HT1080 (cell line): ENCODE measurements around the gene PYGM. TPM values are rescaled to one million over a fixed set of nuclear protein-coding genes. Genes with fewer than 3 reads are reported as not detected.

ENCODE experiments used
- DNase-seq: peaks from one replicate; pipeline ENCODE4 v3.0.0-alpha.2; 2015; ENCODE audit warnings: low read depth
- total RNA-seq: library from RNA; depleted of rRNA; stranded (reverse); fragments of >200 nt; shearing (Covaris generic); gene quantifications from 2 replicates; pipeline ENCODE4 v1.2.3, GENCODE V29; 2014

Gene PYGM
- total RNA-seq, 1 experiment from 2014 or later, result 0.02 TPM

DNA sequence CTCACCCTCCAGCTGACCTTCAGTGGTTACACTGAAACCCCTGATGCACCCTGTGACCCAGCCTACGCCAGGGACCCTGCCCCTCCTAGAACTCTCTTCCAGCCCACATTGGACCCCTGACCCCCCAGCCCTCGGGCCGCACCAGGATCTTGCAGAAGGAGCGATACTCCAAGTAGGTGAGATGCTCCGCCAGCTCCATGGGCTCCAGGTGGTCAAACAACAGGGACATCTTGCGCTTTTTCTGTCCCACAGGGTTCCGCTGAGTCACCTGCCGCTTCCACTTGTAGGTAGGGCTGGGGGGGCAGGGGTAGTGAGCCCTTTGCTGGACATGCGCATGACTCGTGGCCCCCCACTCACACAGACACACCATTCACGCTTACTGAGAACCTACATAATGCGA, 19.9 kb downstream of the PYGM start:
- no peak for DNase-seq

DNA sequence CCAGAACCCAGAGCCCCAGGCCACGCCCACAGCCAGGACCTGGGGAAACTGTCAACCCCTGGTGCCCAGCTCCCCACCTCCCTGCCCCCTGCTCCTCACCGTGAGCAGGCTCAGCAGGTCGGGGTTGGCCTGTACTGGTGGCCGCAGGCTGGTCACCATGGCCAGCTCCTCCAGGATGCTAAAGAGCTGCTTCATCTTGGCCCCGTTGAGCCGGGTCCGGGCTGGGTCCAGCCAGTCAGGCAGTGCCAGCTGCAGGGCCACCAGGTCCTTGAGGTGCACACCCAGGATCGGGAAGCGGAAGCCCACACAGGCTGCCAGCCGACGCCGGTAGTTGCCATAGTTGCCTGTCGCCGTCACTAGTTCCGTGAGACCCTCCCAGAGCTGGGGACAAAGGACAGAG, 23.1 kb downstream of the PYGM start:
- DNase-seq, result no peak

DNA sequence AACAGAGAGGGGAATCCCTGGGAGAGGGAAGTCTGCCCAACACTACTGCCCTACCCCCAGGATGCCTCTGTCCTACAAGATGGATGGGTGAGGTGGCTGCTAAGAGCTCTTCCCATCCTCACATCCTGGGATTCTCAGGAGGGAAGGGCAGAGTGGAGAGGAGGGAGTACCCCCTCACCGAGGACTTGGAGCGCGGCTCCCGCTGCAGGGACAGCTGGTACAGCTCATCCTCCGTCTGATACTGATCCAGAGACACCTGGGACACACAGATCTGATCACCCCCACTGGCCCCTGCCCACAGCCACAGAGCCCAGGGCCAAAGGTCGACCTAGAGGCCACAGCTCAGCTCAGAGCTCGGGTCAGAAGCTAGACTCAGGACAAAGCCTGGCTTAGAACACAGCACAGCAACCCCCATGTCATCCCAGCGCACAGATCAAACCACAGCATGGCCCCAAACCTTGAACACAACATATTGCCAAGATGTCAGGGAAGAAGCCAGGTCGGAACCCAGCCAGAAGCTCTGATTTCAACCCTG, 24.0 kb downstream of the PYGM start:
- DNase-seq, result no peak

DNA sequence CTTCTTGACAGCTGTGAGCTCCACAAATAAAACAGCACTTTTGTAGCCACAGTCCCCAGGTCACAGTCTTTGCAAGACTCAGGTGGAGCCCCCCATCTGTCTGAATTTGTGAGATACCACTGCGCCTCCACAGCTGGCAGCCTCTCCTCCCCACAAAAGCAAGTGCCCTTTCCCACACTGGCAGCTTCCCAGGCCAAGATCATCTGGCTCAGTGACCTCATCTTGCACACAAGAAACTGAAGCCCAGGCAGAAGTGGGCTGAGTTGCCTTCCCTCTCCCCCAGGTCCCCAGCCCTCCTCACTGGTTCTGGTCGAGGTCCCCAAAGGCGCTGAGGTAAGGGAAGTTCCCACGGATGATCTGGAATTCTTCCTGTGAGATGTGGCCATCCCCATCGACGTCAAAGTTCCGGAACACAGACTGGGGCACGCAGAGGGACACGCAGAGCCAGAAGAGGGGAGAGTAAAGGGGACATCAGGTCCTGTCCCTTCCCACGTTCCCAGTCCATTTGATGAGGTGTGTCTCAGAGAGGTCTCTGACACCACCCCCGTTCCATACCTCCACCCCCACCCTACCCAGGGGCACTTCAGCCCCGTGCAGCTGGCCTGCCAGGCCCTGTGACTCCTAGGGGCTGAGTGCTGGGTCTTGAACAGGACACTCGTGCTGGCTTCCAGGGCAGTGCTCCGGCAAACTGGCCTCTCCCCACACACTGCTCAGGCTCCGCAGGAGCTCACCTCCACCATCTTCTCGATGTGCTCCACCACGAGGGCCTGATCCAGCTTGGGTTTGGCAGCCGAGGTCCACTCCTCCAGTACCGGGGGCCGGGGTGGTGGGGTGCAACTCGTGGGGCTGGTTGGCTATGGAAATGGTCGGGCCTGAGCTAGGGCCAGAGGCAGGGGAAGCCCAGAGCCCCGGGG, 24.7 kb downstream of the PYGM start:
- DNase-seq, result no peak

DNA sequence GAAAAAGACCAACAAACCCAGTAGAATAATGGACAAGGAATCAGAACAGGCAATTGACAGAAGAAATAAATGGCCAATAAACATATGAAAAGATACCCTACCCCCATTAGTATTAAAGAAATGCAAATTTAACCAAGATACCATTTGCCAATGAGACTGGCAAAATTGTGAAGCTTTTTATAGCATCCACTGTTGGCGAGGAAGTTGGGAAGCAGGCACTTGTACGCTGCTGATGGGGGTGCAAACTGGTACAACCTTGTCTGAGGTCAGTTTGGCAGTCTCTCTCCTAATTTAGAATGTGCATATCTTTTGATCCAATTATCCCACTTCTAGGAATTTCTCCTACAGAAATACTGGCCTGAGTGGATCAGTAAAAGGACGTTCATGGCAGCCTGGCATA, 28.2 kb downstream of the PYGM start:
- DNase-seq, result no peak

DNA sequence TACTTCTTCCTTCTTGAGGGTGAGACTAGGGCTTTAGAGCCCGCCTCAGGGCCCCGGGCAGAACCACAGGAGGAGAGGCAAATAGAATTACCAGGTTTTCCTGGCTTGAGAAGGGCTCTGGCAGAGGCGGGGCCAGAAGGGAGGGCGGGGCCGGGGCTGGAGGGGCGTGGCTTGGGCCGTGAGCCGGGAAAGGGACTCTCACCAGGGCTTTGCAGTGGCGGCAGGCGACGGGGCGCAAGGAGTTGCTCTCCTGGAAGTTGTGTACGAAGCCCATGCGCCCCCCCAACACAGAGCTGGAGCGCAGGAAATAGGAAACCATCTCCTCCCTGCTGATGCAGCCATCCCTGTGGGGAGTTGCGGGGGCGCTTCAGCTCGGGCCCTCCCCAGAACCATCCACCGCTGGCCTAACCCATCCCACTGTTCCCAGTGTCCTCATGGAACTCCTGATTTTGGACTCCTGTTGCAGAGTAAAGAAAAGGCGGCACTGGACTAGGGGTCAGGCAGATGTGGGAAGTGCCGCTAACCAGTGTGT, 29.9 kb downstream of the PYGM start:
- no peak for DNase-seq

DNA sequence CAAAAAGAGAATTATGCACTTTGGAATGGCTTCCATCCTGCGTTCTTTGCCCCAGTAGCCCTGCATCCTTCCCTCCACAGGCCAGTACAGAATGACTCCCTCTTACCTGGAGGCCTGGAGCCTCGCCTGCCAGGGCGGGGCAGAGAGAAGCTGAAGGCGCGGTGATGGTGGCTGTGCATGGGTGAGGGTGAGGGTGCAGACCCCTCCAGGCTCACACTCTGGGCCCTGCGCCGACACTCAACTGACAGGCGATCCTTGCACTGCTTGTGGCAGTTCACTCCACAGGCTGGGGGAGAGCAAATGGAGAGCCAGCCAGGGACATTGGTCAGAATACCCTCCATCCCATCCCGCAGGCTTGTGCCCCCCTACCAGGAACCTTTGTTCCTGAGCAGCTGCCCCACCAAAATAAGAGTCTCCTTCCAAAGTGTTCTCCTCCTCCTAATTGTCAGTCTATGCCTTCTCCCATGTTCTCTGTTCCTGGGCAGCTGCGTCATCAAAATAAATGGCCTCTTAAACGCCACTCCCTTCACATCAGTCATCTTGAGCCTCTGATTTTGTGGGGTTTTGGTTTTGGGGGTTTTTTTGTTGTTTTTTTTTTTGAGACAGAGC, 30.9 kb downstream of the PYGM start:
- no peak for DNase-seq

DNA sequence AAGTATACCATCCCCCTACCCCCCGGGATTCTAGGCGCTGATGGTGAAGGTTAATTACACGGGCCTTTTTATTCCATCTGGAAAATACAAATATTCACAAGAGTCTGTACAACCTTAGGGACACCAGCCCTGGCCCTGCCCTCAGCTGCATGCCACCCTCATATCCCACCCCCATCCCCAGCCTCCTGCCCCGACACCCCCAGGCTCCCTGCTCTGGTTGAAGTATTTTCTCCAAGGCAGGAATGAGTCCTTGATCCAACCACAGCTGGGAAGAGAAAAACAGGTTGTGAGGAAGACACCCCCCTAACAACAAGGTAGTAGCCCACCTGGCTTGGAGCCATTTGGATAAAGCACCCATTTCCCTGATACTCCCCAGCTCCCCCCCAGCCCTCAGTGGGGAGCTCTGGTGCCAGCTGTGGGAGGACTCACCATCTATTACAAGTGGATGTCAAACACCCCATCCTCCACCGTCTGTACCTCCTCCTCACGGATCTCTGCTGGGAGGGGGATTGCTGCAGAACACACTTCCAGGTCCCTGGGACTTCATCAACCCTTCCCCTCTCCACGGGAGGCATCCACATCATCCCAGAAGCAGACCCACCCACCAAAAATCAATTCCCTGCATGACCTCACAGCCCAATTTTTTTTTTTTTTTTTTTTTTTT, 32.8 kb downstream of the PYGM start:
- DNase-seq, result no peak

DNA sequence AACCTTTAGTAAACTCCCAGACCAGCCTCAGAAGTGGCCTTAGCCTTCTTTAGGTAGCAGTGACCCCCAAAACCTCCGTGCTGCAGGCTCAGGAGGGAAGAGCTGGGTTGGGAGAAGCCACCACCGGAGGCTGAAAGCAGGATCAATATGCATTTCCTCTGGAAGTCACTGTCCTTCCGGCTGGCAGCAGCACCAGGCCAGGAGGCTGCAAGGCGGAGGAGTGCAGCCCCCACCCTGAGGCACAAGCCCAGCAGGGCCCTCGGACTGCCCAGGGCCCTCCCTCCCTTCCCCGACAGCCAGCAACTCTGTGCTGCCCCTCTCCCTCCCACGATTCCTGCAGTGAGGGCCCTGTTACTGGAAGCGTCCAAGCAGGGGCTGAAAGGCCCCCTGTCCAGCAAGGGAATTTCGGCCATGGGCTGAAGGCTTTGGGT, 33.5 kb downstream of the PYGM start:
- DNase-seq, result no peak

DNA sequence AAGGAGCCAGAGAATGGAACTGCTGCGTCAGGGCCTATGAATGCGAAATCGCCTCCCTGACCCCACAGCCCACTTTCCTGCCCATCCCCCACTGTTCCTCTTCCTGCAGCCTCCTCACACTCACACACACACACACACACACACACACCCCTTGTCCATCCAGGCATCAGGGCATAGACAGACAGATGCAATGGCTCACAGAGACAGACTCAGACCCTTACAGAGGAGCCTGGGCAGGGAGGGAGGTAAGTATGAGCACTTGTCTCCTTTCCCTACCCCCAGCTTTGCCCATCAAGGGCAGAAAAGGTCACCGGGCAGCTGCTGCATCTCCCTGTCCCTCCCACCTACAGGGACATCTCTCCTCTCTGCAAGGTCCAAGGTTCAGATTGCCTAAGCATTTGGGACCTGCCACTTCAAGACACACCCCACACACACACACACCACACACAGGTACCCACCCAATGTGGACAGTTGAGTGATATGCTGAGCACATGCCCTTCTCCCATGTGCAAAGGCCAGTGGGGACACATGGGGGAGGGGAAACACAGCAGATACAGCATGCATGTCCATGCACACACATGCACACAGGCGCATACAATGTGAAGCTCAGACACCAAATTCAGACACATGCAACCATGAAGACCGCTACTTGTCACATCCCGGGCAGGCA, 34.8 kb downstream of the PYGM start:
- DNase-seq, result no peak

DNA sequence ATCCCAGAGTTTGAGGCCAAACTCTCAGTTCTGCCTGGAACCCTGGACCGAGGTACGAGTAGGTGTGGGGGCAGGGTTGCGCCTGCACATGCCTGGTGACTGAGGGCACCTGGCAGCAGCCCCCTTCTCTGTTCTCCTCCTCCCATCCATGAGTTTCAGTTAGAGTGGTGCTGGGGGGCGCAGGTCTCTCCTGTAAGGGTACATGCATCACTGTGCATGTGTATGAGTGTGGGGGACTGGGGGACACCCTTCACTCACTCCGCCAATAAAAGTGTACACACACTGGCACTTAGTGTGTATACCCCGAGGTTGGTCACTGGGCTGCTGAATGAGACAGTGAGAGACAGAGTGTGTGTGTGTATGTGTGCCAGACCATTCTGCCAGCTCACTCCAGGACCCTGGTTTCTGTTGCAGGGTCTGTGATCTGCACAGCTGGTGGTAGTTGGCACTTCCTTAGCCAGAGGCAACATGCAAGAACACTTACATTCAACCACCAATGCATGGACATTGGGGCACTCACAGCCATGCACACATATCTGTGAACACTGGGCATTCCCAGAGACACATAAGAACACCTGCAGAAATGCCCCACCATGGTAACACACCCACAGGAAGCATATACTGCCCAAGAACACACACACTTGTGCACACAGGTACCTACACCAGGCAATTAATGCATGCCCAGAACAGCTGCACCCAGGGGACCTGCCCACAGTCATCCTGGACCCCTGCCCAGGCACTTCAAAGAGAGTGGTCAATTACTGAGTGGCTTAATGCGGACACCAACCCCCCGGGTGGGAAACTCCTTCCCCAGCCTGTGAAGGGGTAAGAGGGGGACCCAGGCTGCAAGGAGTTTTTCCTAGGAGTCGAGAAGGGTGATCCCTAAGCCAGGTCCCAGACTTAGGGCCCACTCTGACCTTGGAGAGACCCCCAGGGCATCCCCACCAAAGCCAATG, 35.6 kb downstream of the PYGM start:
- no peak for DNase-seq

DNA sequence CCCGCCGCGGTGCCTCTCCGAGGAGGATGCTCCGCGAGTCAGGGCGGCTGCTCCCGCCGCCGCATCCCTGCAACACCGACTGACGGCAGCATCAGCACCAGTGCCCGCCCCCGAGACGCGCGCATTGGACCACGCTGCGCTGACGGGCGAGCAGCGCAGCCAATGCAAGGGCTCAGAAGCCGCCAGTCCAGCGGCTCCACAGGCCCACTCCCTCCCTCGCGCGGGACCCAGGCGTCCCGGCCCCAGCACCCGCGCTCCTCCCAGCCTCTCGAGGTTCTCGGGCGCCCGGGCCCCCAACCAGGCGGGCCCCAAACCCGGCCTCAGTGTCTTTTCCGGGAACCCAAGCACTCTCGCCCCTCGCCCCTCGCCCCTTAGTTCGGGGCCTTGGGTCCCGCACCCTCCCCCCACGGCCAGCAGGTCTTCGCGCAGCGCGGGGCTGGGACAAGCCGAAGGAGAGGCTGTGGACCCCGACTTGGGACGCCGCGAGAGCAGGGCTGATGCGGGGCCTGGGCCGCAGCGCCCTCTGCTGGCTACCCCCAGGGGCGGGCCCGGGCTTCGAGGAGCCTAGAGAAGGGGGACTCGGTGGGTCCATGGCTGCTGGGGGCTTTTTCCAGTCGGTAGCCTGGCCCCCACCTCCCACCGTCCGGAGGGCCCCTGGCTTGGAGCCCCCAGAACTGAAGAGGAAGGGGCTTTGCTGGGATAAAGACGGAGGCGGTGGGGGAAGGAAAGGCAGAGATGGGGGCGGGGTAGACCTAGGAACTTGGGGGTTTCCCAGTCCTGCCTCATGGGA, 36.5 kb downstream of the PYGM start, which contains the start of gene NRXN2:
Gene NRXN2 (minus strand): TSS at position 81 of the 790 bp plus-strand sequence. CDS start 9,498 bp downstream, outside the sequence.
- DNase-seq, result peak; percentile 77

DNA sequence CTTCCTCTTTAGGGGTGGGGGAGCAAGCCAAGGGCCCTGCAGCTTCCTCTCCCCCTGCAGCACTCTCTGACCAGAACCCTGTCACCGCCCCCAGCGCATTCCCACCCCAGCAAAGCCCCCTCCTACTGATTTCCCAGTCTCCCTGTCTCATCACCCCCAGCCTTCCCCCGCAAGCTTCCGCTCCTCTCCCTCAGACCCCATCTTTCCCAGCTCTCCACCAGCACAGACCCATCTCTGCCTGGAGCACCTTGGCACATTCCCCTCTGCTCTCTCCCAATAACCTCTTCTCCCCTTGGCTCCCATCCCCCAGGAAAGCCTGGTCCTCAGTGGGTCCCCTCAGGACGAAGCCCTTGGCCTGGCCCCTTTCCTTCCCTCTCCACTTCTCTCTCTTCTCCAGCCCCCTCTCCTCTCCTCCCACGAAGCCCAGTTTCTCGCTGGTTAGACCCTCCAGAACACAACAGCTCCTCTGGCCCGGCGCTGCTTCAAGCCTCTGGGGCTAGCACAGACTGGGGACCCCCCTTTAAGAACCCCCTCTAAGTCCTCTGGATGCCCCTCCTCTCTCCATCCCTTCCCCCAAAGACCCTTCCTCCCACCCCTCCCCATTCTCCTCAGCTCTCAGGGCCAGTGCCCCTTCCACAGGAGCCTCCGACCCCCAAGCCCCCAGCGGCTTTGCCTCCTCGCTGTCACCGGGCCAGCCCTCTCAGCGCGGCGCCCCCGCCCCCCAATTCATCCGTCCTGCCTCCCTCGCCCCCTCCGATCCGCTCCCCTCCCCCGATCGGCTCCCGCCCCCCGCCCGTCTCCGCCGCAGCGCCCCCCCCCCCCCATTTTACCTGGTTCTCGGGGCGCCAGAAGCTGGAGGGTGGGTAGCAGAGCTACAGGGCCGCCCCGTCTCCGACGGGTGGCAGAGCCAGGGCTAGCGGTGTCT, 37.4 kb downstream of the PYGM start:
- no peak for DNase-seq

DNA sequence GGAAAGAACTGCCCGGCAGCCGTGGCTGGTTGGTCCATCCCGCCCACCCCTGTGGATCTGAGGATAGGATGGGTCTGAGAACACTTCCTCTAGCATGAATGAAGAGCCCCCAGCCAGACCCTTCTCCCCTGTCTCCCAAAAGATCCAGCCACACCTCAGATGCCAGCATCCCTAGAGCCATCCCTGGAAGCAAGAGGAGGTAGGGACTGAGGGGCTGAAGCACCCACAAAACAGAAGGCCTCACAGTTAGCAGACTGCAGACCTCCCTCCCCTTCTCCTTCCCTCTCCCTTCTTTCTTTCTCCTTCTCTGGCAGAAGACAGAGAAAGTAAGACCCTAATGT, 38.4 kb downstream of the PYGM start:
- DNase-seq, result no peak

DNA sequence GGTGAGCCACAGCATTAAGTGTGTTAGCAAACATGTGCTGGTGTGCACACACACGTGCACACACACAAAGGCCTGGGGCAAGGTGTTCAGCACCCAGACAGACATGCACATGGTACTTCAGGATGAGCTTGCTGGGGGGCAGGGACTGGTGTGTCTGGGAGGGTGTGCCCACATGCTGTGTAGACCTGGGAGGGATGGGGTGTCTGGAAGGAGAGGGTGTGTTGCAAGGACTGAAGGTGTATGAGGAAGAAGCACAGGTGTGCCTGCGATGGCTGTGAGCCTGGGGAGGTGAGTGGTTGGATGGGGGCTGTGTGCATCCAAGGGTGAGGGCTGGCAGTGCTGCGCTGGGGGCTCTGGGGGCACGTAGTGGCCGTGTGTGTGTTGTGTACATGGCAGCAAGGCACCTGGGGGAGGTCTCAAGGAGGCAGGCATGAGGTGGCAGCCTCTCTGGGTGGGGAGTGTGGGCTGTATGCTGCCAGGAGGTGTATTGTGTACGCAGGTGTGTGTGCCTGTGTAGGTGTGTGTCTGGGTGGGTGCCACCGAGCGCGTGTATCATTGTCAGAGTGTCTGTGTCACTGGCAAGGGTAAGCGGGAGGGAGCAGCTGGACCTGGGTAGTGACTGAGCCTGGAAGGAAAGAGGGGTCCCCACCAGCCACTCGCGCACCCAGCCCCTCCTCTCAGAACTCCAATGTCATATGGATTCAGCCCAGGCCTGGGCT, 39.0 kb downstream of the PYGM start:
- DNase-seq, result no peak

DNA sequence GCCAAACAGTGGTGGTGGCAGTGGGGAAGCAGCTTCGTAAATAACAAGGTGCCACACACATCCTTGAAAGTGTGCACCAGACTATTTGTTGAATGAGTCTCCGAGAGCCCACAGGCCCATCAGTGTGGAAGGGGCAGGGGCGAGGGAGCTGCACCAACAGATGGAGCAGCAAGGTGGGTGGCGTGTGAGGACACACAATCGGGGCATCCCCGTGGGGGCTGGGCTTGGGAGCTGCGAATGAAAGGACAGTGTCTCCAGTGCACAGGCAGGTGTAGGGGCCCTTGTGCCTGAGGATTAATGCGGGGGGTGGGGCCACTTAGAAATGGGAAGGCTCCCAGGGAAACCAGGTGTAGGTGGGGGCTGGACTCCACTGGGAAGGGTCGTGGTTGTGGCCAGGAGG, 39.6 kb downstream of the PYGM start:
- DNase-seq, result no peak

DNA sequence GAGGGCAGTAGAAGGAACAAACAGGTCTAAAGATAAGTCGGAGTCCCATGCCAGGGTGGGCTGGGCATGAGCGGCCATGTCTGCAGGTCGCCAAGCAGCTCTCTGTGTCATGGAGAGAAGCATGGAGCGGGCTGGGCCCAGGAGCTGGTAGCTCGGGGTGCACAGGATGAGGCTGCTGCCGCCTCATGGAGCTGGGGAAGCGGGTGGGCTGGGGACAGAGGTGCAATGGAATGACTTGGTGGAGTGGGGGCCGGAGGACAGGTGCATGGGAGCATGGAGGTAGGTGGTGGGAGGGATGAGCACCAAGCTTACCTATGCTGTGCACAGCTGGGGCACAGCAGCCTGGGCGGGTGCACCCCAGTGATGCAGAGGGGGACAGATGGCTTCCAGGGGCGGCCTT, 40.4 kb downstream of the PYGM start:
- no peak for DNase-seq

DNA sequence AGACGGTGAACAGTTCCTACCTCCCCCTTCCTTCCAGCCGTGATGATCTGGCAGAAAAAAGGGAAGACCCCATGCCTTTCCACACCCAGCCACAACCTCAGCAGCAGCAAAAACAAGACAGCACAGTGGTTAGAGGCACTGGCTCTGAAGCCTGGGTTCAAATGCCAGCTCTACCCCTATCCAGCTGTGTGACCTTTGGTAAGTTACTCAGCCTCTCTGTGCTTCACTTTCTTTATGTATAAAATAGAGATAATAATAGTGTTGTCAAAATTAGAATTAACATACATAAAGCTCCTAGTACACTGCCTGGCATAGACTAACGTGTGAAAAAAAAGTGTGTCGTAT, 41.0 kb downstream of the PYGM start:
- DNase-seq, result no peak
